HepG2 (cell line): ENCODE results near the gene PROC. TPM values are rescaled to one million over a fixed set of nuclear protein-coding genes. Genes with fewer than 3 reads are reported as not detected.
A peak's percentile ranks its signal among the peaks of the same experiment; 100 is the strongest.

Experiments
- ATF6 ChIP-seq: sonication (generic); formaldehyde crosslinking; conservative IDR thresholded peaks from 2 replicates; pipeline ENCODE4 v1.4.0; 2020; ENCODE audit warnings: missing genetic modification reagents
- FOXA3 ChIP-seq: IDR thresholded peaks from 2 replicates; pipeline ENCODE4 v1.6.1; 2016; ENCODE audit warnings: missing genetic modification reagents, missing compliant biosample characterization
- HHEX ChIP-seq: IDR thresholded peaks from 2 replicates; pipeline ENCODE4 v1.6.1; 2016; ENCODE audit warnings: control low read depth
- HOMEZ ChIP-seq: IDR thresholded peaks from 2 replicates; pipeline ENCODE4 v1.6.1; 2016; ENCODE audit warnings: low read depth
- KAT7 ChIP-seq: IDR thresholded peaks from 2 replicates; pipeline ENCODE4 v1.6.1; 2018; ENCODE audit warnings: borderline replicate concordance, missing compliant biosample characterization
- MEIS1 ChIP-seq: sonication (generic); formaldehyde crosslinking; IDR thresholded peaks from 2 replicates; pipeline ENCODE4 v1.9.0; 2021; ENCODE audit warnings: mild to moderate bottlenecking, missing genetic modification reagents, moderate library complexity, borderline replicate concordance
- MTERF4 ChIP-seq: sonication (generic); formaldehyde crosslinking; IDR thresholded peaks from 2 replicates; pipeline ENCODE4 v1.8.0; 2023; ENCODE audit warnings: mild to moderate bottlenecking, missing genetic modification reagents
- MXD1 ChIP-seq: sonication (generic); formaldehyde crosslinking; IDR thresholded peaks from 2 replicates; pipeline ENCODE4 v1.4.0; 2020; ENCODE audit warnings: mild to moderate bottlenecking, missing genetic modification reagents
- NCOR1 ChIP-seq: fragments of 200-600 bp; sonication (generic); IDR thresholded peaks from 2 replicates; pipeline ENCODE4 v1.7.0; 2017; ENCODE audit warnings: antibody characterized with exemption, low read length, borderline replicate concordance
- NFATC3 ChIP-seq: sonication (generic); formaldehyde crosslinking; IDR thresholded peaks from 2 replicates; pipeline ENCODE4 v1.5.1; 2020; ENCODE audit warnings: mild to moderate bottlenecking, missing genetic modification reagents
- PAX8 ChIP-seq: sonication (generic); formaldehyde crosslinking; IDR thresholded peaks from 2 replicates; pipeline ENCODE4 v1.8.0; 2022; ENCODE audit warnings: mild to moderate bottlenecking, missing genetic modification reagents, borderline replicate concordance
- POLR2G ChIP-seq: fragments of 200-400 bp; formaldehyde crosslinking; IDR thresholded peaks from 2 replicates; pipeline ENCODE4 v1.6.1; 2018; ENCODE audit warnings: mild to moderate bottlenecking, low read depth, low read length, moderate library complexity
- RAD21 ChIP-seq: fragments of 450-650 bp; formaldehyde crosslinking; IDR thresholded peaks from 2 replicates; pipeline ENCODE4 v1.5.0; 2020; ENCODE audit warnings: mild to moderate bottlenecking
- RFXANK ChIP-seq: IDR thresholded peaks from 2 replicates; pipeline ENCODE4 v1.6.1; 2016
- SP2 ChIP-seq: sonication (generic); formaldehyde crosslinking; IDR thresholded peaks from 2 replicates; pipeline ENCODE4 v1.5.1; 2020; ENCODE audit warnings: mild to moderate bottlenecking, missing genetic modification reagents
- TOE1 ChIP-seq: sonication (generic); formaldehyde crosslinking; IDR thresholded peaks from 2 replicates; pipeline ENCODE4 v1.4.0; 2020; ENCODE audit warnings: mild to moderate bottlenecking, missing genetic modification reagents
- ZFP62 ChIP-seq: sonication (generic); formaldehyde crosslinking; IDR thresholded peaks from 2 replicates; pipeline ENCODE4 v1.4.0; 2020; ENCODE audit warnings: missing genetic modification reagents
- ZNF256 ChIP-seq: sonication (generic); formaldehyde crosslinking; conservative IDR thresholded peaks from 2 replicates; pipeline ENCODE4 v1.4.0; 2020; ENCODE audit warnings: missing genetic modification reagents
- ZNF337 ChIP-seq: sonication (generic); formaldehyde crosslinking; IDR thresholded peaks from 2 replicates; pipeline ENCODE4 v1.5.1; 2020; ENCODE audit warnings: missing genetic modification reagents, low read depth, mild to moderate bottlenecking, borderline replicate concordance
- ZNF747 ChIP-seq: sonication (generic); formaldehyde crosslinking; IDR thresholded peaks from 2 replicates; pipeline ENCODE4 v1.8.1; 2023; ENCODE audit warnings: missing genetic modification reagents, mild to moderate bottlenecking, borderline replicate concordance
- ZNF800 ChIP-seq: sonication (generic); formaldehyde crosslinking; IDR thresholded peaks from 2 replicates; pipeline ENCODE4 v1.4.0; 2020; ENCODE audit warnings: missing genetic modification reagents
- ZNF83 ChIP-seq: sonication (generic); formaldehyde crosslinking; IDR thresholded peaks from 2 replicates; pipeline ENCODE4 v1.4.0; 2020; ENCODE audit warnings: missing genetic modification reagents, mild to moderate bottlenecking, borderline replicate concordance
- polyA plus RNA-seq, 8 experiments: library from polyadenylated mRNA; depleted of rRNA in 3 of 8; stranded (reverse) in 7 of 8; unstranded in 1 of 8; fragments of >200 nt; fragmentation: Illumina TruSeq in 4 of 8; extraction: Trizol in 4 of 8; gene quantifications; 2 replicates each; pipeline versions ENCODE4 v1.2.1 to v1.2.3, GENCODE V29; 2011 to 2016; ENCODE audit warnings: low read depth in 4 of 8, missing spikeins in 1 of 8, mixed read lengths in 1 of 8; ENCODE audit not compliant: insufficient read depth in 1 of 8
- total RNA-seq, 5 experiments: library from RNA; depleted of rRNA; stranded (reverse); fragments of >200 nt; fragmentation: Illumina TruSeq; extraction: Trizol; gene quantifications; 2 replicates each; pipeline ENCODE4 v1.2.3, GENCODE V29; 2016; ENCODE audit warnings: low read depth in 1 of 5

PROC gene
- total and polyA plus RNA-seq, 2 of the 13 experiments (the other 11 are each of a cell fraction or from before 2014, with no cell fraction given) = 134 to 185 TPM

GRCh38 chr2:127415593-127416505, 2.4 kb upstream of the PROC start (continued):
- TF ChIP-seq ZNF800 (CRISPR knock-in tag) = 0 out of 2 replicates have a peak, but pooled peaks have one; percentile 37
- no peak for TF ChIP-seq MEIS1 (CRISPR knock-in tag)
- TF ChIP-seq NCOR1 = no peak
- TF ChIP-seq POLR2G = no peak
- no peak for TF ChIP-seq PAX8 (CRISPR knock-in tag)
- TF ChIP-seq ZFP62 (CRISPR knock-in tag) = no peak
- TF ChIP-seq ZNF747 (CRISPR knock-in tag) = 0 out of 2 replicates have a peak, but pooled peaks have one; percentile 17
- peak; percentile 61; the same call in 1 of the 2 replicates for TF ChIP-seq HOMEZ (CRISPR knock-in tag)
- TF ChIP-seq MXD1 (CRISPR knock-in tag) = no peak
- no peak for TF ChIP-seq SP2 (CRISPR knock-in tag)
- no peak for TF ChIP-seq FOXA3 (CRISPR knock-in tag)
- no peak for TF ChIP-seq MTERF4 (CRISPR knock-in tag)
- TF ChIP-seq ZNF337 (CRISPR knock-in tag) = no peak
- peak; percentile 62; the same call in 1 of the 2 replicates for TF ChIP-seq RAD21
- TF ChIP-seq ATF6 (CRISPR knock-in tag) = no peak
- no peak for TF ChIP-seq KAT7
- no peak for TF ChIP-seq TOE1
- no peak for TF ChIP-seq RFXANK (CRISPR knock-in tag)
- TF ChIP-seq ZNF256 = no peak
- no peak for TF ChIP-seq HHEX (CRISPR knock-in tag)
- no peak for TF ChIP-seq NFATC3
- TF ChIP-seq ZNF83 (CRISPR knock-in tag) = no peak
